Stimulated activated naive CD8-positive, alpha-beta T cell treated with anti-CD3 and anti-CD28 coated beads, Interleukin-15, amount 100 ng/mL, for 72 hours (primary cell): ENCODE data around the gene OR51B2.

Source experiments
- ATAC-seq: fragments of 150-1000 bp; cut with Tn5 transposase; 2 replicates; pipeline ENCODE4 v1.10.0; 2021; ENCODE audit warnings: mild to moderate bottlenecking, moderate library complexity
- DNase-seq, 2 donors: peaks; one replicate each; pipeline ENCODE4 v3.0.0; 2021 to 2022
- H3K27ac Mint-ChIP-seq, 2 donors: one replicate each; pipeline ENCODE4 v1.8.0; 2022; ENCODE audit warnings: mild to moderate bottlenecking in 2 of 2, mixed read lengths in 2 of 2, moderate library complexity in 2 of 2
- H3K27me3 Mint-ChIP-seq: one replicate; pipeline ENCODE4 v1.8.0; 2022; ENCODE audit warnings: mixed read lengths
- H3K4me1 Mint-ChIP-seq: one replicate; pipeline ENCODE4 v1.8.0; 2022; ENCODE audit warnings: mild to moderate bottlenecking, mixed read lengths
- H3K4me3 Mint-ChIP-seq, 2 donors: one replicate each; pipeline ENCODE4 v1.8.0; 2022; ENCODE audit warnings: mild to moderate bottlenecking in 2 of 2, mixed read lengths in 2 of 2, moderate library complexity in 1 of 2
- H3K9me3 Mint-ChIP-seq, 2 donors: one replicate each; pipeline ENCODE4 v1.8.0; 2022; ENCODE audit warnings: mixed read lengths in 2 of 2

Gene OR51B2

GRCh38 chr11:5279471-5280090 is 44.5 kb downstream of the OR51B2 start:
- ATAC-seq (no peak), DNase-seq (no peak)
- H3K27me3 Mint-ChIP-seq = no peaks in the 10 kb centered on the region
- peaks cover 6% of the 10 kb centered on the region for H3K4me1 Mint-ChIP-seq
- no peak overlapping the region for H3K27ac Mint-ChIP-seq
- no peaks in the 10 kb centered on the region for H3K9me3 Mint-ChIP-seq
- no peak overlapping the region for H3K4me3 Mint-ChIP-seq

DNA sequence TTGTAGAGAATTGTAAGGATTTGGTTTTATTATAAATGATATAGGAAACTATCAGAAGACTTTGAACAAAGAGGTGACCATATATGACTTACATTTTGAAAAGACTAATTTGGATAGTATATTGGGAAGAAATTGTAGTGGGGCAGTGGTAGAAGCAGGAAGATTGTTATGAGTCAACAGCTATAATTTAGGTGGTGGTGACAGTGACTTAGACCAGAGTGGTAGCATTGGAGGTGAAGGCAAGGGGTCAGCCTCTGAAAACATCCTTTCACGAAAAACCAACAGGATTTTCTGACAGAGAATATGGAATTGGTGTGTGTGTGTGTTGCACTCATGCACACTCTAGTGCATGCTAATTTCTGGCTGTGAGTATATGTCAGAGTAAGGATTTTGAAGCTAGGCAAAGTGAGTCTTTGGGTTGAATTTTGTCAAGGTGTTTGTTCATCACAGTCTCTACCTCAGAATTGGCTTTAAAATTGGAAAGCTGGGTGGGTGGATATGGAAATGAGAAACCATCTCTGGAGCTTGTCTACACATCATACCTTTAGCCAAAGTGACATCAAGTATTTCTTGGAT is 46.2 kb downstream of the OR51B2 start:
- DNase-seq (no peak), ATAC-seq (no peak)
- Mint-ChIP-seq H3K9me3 (no peaks in the 10 kb centered on the region), H3K27me3 (no peaks in the 10 kb centered on the region), H3K4me1 (peaks cover 6% of the 10 kb centered on the region), H3K4me3 (no peak overlapping the region), H3K27ac (peak overlapping the region in 1 of 2 donors; percentile 42)

DNA sequence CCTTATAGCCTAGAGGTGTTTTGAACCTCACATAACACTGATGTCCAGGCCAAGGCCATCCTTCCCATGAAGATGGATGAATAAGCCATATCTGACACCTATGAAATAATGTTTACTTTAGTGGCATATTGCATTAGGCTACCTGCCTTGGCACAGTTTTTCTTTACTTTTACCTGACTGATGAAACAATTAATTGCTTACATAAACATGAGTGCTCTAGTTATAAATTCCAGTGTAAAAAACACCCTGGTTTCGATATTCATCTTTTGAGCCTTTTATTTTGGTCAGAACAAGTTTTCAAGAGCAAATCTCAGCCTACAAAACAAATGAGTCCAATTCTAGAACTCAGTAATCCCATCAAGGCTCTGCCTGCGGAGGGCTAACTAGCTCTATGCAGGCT is 47.4 kb downstream of the OR51B2 start:
- ATAC-seq = no peak
- DNase-seq = no peak
- H3K9me3 Mint-ChIP-seq = no peaks in the 10 kb centered on the region
- no peak overlapping the region for H3K27ac Mint-ChIP-seq
- no peaks in the 10 kb centered on the region for H3K27me3 Mint-ChIP-seq
- peaks cover 6% of the 10 kb centered on the region for H3K4me1 Mint-ChIP-seq
- no peak overlapping the region for H3K4me3 Mint-ChIP-seq

GRCh38 chr11:5275369-5276110 is 48.6 kb downstream of the OR51B2 start:
- DNase-seq (no peak), ATAC-seq (no peak)
- H3K27me3 Mint-ChIP-seq = no peaks in the 10 kb centered on the region
- no peak overlapping the region for H3K27ac Mint-ChIP-seq
- no peak overlapping the region for H3K4me3 Mint-ChIP-seq
- no peaks in the 10 kb centered on the region for H3K9me3 Mint-ChIP-seq
- H3K4me1 Mint-ChIP-seq = peaks cover 2% of the 10 kb centered on the region

- no peaks in the 10 kb centered on the region for H3K4me1 Mint-ChIP-seq
- no peak for ATAC-seq
Observed at GRCh38 chr11:5274395-5274794, 49.7 kb downstream of the OR51B2 start.

More at GRCh38 chr11:5274395-5274794, 49.7 kb downstream of the OR51B2 start:
- Mint-ChIP-seq H3K9me3 (no peaks in the 10 kb centered on the region), H3K4me3 (no peak overlapping the region), H3K27me3 (no peaks in the 10 kb centered on the region), H3K27ac (no peak overlapping the region)
- DNase-seq = no peak
